Stimulated activated CD8-positive, alpha-beta memory T cell treated with anti-CD3 and anti-CD28 coated beads, Interleukin-15, amount 100 ng/mL, for 4 hours (primary cell): ENCODE results near the gene EBP.
A peak's percentile ranks its signal among the peaks of the same experiment; 100 is the strongest.
"Not testable (repeated sequence)": the region's sequence is repeated elsewhere in the genome, so short reads cannot be mapped to it uniquely, and the experiment has no call there.

Source experiments
- DNase-seq, 2 donors: peaks; one replicate each; pipeline ENCODE4 v3.0.0-alpha.2; 2020; ENCODE audit warnings: low read depth in 2 of 2

EBP gene

GRCh38 chrX:48493890-48494364, 27.7 kb upstream of the EBP start:
- no peak for DNase-seq

GRCh38 chrX:48496660-48497059, 24.9 kb upstream of the EBP start:
- no peak for DNase-seq

- DNase-seq = no peak
These were observed 23.7 kb upstream of the EBP start for GRCh38 chrX:48497871-48498270.

GRCh38 chrX:48498374-48498809, 23.2 kb upstream of the EBP start:
- DNase-seq = no peak

GRCh38 chrX:48504261-48504660, 17.3 kb upstream of the EBP start:
- DNase-seq = no peak

GRCh38 chrX:48505481-48505880, 16.1 kb upstream of the EBP start:
- no peak for DNase-seq

- no peak for DNase-seq
These were observed 14.4 kb upstream of the EBP start for GRCh38 chrX:48507246-48507645.

- DNase-seq = peak; percentile 55 to 63
These were observed 13.0 kb upstream of the EBP start, which contains the start of gene PORCN for GRCh38 chrX:48508400-48509244. Gene PORCN, plus strand, starts transcription at chrX:48508992. Its CDS starts 829 bp downstream, at chrX:48509821.

- no peak for DNase-seq
These were observed 12.4 kb upstream of the EBP start for GRCh38 chrX:48509245-48509590.

- DNase-seq = no peak
These were observed 12.0 kb upstream of the EBP start for GRCh38 chrX:48509619-48510018.

GRCh38 chrX:48511560-48511959, 10.0 kb upstream of the EBP start:
- no peak for DNase-seq

- DNase-seq = no peak
These were observed 9.2 kb upstream of the EBP start for GRCh38 chrX:48512371-48512935.

- DNase-seq = no peak
These were observed 7.9 kb upstream of the EBP start for GRCh38 chrX:48513670-48514069.

GRCh38 chrX:48514126-48514806, 7.3 kb upstream of the EBP start:
- no peak for DNase-seq

GRCh38 chrX:48514868-48515460, 6.6 kb upstream of the EBP start:
- no peak for DNase-seq

GRCh38 chrX:48515842-48516241, 5.8 kb upstream of the EBP start:
- no peak for DNase-seq

GRCh38 chrX:48516285-48516684, 5.3 kb upstream of the EBP start:
- no peak for DNase-seq

- no peak for DNase-seq
These were observed 4.6 kb upstream of the EBP start for GRCh38 chrX:48516987-48517386.

- not testable (repeated sequence) for DNase-seq
These were observed 2.1 kb upstream of the EBP start for GRCh38 chrX:48519481-48519880.

- DNase-seq = no peak
These were observed 1.2 kb upstream of the EBP start for GRCh38 chrX:48520455-48520854.

GRCh38 chrX:48520976-48521352, 644 bp upstream of the EBP start:
- no peak for DNase-seq

GRCh38 chrX:48522291-48522690, 683 bp downstream of the EBP start:
- no peak for DNase-seq
